Measurements from ENCODE around the gene ARAP2. TPM values are rescaled to one million over a fixed set of nuclear protein-coding genes. Genes with fewer than 3 reads are reported as not detected.

Gene ARAP2, protein sequence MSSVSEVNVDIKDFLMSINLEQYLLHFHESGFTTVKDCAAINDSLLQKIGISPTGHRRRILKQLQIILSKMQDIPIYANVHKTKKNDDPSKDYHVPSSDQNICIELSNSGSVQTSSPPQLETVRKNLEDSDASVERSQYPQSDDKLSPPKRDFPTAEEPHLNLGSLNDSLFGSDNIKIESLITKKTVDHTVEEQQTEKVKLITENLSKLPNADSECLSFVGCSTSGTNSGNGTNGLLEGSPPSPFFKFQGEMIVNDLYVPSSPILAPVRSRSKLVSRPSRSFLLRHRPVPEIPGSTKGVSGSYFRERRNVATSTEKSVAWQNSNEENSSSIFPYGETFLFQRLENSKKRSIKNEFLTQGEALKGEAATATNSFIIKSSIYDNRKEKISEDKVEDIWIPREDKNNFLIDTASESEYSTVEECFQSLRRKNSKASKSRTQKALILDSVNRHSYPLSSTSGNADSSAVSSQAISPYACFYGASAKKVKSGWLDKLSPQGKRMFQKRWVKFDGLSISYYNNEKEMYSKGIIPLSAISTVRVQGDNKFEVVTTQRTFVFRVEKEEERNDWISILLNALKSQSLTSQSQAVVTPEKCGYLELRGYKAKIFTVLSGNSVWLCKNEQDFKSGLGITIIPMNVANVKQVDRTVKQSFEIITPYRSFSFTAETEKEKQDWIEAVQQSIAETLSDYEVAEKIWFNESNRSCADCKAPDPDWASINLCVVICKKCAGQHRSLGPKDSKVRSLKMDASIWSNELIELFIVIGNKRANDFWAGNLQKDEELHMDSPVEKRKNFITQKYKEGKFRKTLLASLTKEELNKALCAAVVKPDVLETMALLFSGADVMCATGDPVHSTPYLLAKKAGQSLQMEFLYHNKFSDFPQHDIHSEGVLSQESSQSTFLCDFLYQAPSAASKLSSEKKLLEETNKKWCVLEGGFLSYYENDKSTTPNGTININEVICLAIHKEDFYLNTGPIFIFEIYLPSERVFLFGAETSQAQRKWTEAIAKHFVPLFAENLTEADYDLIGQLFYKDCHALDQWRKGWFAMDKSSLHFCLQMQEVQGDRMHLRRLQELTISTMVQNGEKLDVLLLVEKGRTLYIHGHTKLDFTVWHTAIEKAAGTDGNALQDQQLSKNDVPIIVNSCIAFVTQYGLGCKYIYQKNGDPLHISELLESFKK (N-terminal part only)
- polyA plus RNA-seq (2011; rRNA removed) (not detected in 2 replicates), polyA minus RNA-seq (2011; rRNA and poly(A)+ RNA removed) (not detected in 2 replicates)

DNA sequence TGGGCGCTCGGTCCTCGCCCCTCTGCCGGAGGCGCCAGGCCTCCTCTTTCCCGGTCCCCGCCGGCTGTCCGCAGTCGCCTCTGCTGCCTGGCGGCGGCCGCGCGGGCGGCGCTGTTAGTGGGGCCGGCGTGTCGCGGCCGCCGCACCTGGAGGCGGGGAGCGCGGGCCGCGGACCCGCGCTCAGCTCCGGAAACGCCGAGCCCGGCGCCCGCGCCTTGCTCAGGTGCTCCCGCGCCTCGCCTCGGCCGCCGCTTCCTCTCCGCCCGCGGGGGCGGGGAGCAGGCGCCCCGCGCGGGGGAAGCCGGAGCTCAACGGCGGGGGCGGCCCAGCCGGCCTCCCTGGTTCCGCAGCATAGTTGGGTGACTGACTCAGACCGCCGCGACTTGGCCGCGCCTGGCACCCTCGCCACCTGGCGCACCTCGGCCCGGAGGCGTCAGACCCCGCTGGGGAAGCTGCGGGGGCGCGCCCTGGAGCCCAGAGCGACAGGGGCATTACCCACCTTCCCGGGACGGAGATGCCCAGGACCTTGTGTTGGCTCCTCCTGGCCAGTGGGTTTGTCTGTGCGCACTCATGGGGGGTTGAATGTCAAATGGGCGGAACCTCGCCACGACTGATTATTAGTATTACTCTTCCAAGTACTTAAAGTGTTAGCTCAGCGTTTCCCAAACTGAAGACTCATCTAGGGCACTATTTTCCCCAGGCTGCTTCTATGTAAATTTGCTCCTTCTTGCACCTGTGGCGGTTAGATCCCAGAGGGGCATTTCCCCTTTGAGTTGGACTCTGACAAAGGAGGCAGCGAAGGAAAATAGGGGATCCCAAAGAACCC is at the start of gene ARAP2:
ARAP2 (minus strand) TSS at position 258 of the 826 bp plus-strand sequence. CDS start 15,028 bp downstream, outside the sequence.
- Histone ChIP-seq H3K36me3 (ENCODE audit: control insufficient read depth, insufficient read depth, low read length) (no peaks in the 10 kb centered on the region), H3K27me3 (ENCODE audit: control insufficient read depth, insufficient read depth, low read length) (no peaks in the 10 kb centered on the region), H3K4me3 (ENCODE audit: low read depth, low read length) (peak within 1 kb of the TSS; percentile 18)
- TF ChIP-seq, protein P1, sequence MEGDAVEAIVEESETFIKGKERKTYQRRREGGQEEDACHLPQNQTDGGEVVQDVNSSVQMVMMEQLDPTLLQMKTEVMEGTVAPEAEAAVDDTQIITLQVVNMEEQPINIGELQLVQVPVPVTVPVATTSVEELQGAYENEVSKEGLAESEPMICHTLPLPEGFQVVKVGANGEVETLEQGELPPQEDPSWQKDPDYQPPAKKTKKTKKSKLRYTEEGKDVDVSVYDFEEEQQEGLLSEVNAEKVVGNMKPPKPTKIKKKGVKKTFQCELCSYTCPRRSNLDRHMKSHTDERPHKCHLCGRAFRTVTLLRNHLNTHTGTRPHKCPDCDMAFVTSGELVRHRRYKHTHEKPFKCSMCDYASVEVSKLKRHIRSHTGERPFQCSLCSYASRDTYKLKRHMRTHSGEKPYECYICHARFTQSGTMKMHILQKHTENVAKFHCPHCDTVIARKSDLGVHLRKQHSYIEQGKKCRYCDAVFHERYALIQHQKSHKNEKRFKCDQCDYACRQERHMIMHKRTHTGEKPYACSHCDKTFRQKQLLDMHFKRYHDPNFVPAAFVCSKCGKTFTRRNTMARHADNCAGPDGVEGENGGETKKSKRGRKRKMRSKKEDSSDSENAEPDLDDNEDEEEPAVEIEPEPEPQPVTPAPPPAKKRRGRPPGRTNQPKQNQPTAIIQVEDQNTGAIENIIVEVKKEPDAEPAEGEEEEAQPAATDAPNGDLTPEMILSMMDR (IDR thresholded peaks at IDR 0.05; ENCODE audit: insufficient read depth, low read depth, low read length) = no peak
- no peak for DNase-seq (ENCODE audit: low read depth)
- CTCF ChIA-PET = interaction anchor here (1.3 kb wide), 1 partner anchor 9 kb away, joined by 3 read pairs; no protein-coding TSS in a partner anchor
- POLR2A ChIA-PET = no interaction called here

DNA sequence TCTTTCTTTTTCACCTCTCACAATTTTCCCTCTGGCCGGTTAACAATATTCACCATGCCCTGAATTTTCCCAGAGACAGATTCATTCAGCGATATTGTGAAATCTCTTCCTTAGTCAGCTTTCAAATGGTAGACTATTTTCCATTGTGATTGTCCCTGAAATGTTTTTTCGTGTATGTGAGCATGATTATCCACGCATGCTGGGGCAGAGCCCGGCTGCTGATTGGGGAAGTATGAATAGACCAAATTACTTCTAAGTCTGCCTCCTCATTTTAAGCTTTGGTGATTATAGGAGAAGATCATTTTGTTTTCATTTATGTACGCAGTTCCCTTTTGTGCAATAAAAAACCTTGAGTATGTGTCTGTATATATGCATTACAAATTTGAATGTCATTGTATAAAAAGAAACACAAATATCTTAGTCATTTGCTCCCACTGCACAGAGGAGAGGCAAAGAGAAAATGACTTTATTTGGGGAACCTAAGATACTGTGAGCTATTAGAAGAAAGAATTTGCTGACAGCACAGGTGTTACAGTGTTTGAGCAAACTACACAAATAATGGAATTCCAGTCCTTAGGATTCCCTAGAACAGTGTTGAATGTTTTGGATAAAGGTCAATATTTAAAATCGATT is 48.4 kb upstream of the ARAP2 start:
- no peak overlapping the region for H3K4me3 ChIP-seq (ENCODE audit: low read depth, low read length)
- CTCF ChIA-PET = no interaction called here
- DNase-seq (ENCODE audit: low read depth) = no peak
- H3K27me3 ChIP-seq (ENCODE audit: control insufficient read depth, insufficient read depth, low read length) = no peaks in the 10 kb centered on the region
- POLR2A ChIA-PET = no interaction called here
- no peaks in the 10 kb centered on the region for H3K36me3 ChIP-seq (ENCODE audit: control insufficient read depth, insufficient read depth, low read length)
- TF ChIP-seq, protein P1 (IDR thresholded peaks at IDR 0.05; ENCODE audit: insufficient read depth, low read depth, low read length) = no peak

DNA sequence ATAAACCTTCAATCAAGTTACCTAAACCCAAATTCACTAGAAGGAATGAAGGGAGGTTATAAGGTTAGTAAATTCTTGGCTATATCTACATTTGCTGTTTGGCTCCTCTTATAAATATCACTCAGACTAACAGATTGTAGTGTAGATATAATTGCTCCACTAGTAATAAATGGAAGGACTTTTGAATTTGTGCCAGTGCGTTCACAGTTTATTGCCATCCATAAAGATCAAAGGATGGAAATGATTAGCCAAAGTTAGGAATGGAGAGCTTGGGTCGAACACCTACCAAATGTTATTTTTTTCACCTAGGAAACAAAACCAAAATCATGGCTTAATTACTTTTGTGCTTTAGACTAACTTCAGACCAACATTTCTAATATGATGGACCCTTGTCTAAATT is 46.3 kb upstream of the ARAP2 start:
- H3K36me3 ChIP-seq (ENCODE audit: control insufficient read depth, insufficient read depth, low read length) = no peaks in the 10 kb centered on the region
- no peak overlapping the region for H3K4me3 ChIP-seq (ENCODE audit: low read depth, low read length)
- H3K27me3 ChIP-seq (ENCODE audit: control insufficient read depth, insufficient read depth, low read length) = no peaks in the 10 kb centered on the region
- no peak for DNase-seq (ENCODE audit: low read depth)
- POLR2A ChIA-PET = no interaction called here
- CTCF ChIA-PET = no interaction called here
- TF ChIP-seq, protein P1 (IDR thresholded peaks at IDR 0.05; ENCODE audit: insufficient read depth, low read depth, low read length) = no peak

DNA sequence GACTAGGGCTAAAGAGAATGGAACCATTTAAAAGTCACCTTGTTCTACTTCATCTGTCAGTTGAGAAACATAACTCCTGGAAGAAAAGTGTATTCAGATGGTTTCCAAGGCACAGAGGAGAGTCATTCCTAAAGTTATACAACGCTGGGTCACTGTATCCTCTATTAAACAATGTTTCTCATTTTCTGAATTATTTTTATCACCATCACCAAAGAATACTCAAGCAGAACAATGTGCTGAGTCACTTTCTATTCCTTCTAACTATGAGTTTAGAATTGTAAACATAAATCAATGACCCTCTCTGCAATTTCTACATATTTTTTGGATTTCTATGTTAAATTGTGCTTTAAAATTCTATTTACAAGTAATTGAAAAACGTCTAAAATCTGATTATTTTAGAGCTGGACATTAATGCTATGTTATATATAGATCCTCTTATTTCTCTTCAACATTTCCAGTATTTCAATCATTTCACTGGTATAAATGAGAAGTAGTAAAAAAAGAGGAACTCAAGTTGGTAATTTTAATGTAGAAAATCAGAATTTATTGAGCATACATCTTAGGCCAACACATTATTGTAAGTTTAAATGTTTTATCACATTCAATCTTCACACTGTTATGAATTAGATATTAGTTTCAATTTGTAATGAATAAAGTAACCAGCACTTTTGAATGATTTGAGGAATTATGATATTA is 44.6 kb upstream of the ARAP2 start:
- no peak for DNase-seq (ENCODE audit: low read depth)
- Histone ChIP-seq H3K27me3 (ENCODE audit: control insufficient read depth, insufficient read depth, low read length) (no peaks in the 10 kb centered on the region), H3K4me3 (ENCODE audit: low read depth, low read length) (no peak overlapping the region), H3K36me3 (ENCODE audit: control insufficient read depth, insufficient read depth, low read length) (no peaks in the 10 kb centered on the region)
- CTCF ChIA-PET = no interaction called here
- TF ChIP-seq, protein P1 (IDR thresholded peaks at IDR 0.05; ENCODE audit: insufficient read depth, low read depth, low read length) = no peak
- POLR2A ChIA-PET = no interaction called here

All from BJ (cell line).